ENCODE results near the gene ZCCHC14. TPM values are rescaled to one million over a fixed set of nuclear protein-coding genes. Genes with fewer than 3 reads are reported as not detected.
A peak's percentile ranks its signal among the peaks of the same experiment; 100 is the strongest.

The ZCCHC14 gene
- total and polyA plus RNA-seq, 2 experiments from 2014 or later, result 4.3 to 14.5 TPM

- H3K27ac ChIP-seq, result peak overlapping the region; percentile 89
- H2AFZ ChIP-seq, result peak overlapping the region; percentile 91
- no peaks in the 10 kb centered on the region for H3K9me2 ChIP-seq (replicated peaks; ENCODE audit: insufficient read depth)
- H4K20me1 ChIP-seq (ENCODE audit: insufficient read depth, poor library complexity, severe bottlenecking), result peaks cover 19% of the 10 kb centered on the region
- no peaks in the 10 kb centered on the region for H3K36me3 ChIP-seq (replicated peaks; ENCODE audit: insufficient read depth, low read depth)
- peak overlapping the region; percentile 76 for H3K4me2 ChIP-seq
- H3K79me2 ChIP-seq, result peaks cover 35% of the 10 kb centered on the region
- H3K27me3 ChIP-seq, result no peaks in the 10 kb centered on the region
- H3K4me3 ChIP-seq, result peak overlapping the region; percentile 40
- peak; percentile 86 for DNase-seq (ENCODE audit: low spot score)
- peaks cover 30% of the 10 kb centered on the region for H3K4me1 ChIP-seq (ENCODE audit: insufficient read depth)
- no peak for TF ChIP-seq EZH2 (IDR thresholded peaks at IDR 0.05; ENCODE audit: borderline replicate concordance)
- TF ChIP-seq EZH2phosphoT487 (IDR thresholded peaks at IDR 0.05; ENCODE audit: low read depth, severe bottlenecking, unreplicated experiment), result no peak
- no peak for TF ChIP-seq CTCF (IDR thresholded peaks at IDR 0.05; ENCODE audit: poor library complexity)
- no peaks in the 10 kb centered on the region for H3K9me3 ChIP-seq (ENCODE audit: low read depth)
- WGBS (ENCODE audit: low lambda C conversion rate, missing lambda C conversion rate), result 5% methylated on average over 60 of the region's 64 CpGs
Measured at GRCh38 chr16:87384162-87384874, 108.5 kb downstream of the ZCCHC14 start.

GRCh38 chr16:87383505-87384161, 109.2 kb downstream of the ZCCHC14 start, which contains the start of gene FBXO31:
TSS of gene FBXO31 (minus strand) at chr16:87383776. CDS start at chr16:87383744, 32 bp downstream.
- Histone ChIP-seq H2AFZ (peak within 1 kb of the TSS; percentile 91), H3K4me3 (peak within 1 kb of the TSS; percentile 81), H3K9me2 (replicated peaks; ENCODE audit: insufficient read depth) (no peaks in the 10 kb centered on the region), H3K9me3 (ENCODE audit: low read depth) (no peaks in the 10 kb centered on the region), H3K4me1 (ENCODE audit: insufficient read depth) (peaks cover 30% of the 10 kb centered on the region), H3K36me3 (replicated peaks; ENCODE audit: insufficient read depth, low read depth) (no peaks in the 10 kb centered on the region), H3K79me2 (peaks cover 41% of the 10 kb centered on the region), H3K27ac (peak within 1 kb of the TSS; percentile 89), H4K20me1 (ENCODE audit: insufficient read depth, poor library complexity, severe bottlenecking) (peaks cover 22% of the 10 kb centered on the region), H3K27me3 (no peaks in the 10 kb centered on the region), H3K4me2 (peak within 1 kb of the TSS; percentile 96)
- 1% methylated on average over 25 of the region's 92 CpGs for WGBS (ENCODE audit: low lambda C conversion rate, missing lambda C conversion rate)
- peak; percentile 94 for DNase-seq (ENCODE audit: low spot score)
- TF ChIP-seq EZH2phosphoT487 (IDR thresholded peaks at IDR 0.05; ENCODE audit: low read depth, severe bottlenecking, unreplicated experiment) (no peak), EZH2 (IDR thresholded peaks at IDR 0.05; ENCODE audit: borderline replicate concordance) (no peak), CTCF (IDR thresholded peaks at IDR 0.05; ENCODE audit: poor library complexity) (no peak)

GRCh38 chr16:87382023-87382785, 110.6 kb downstream of the ZCCHC14 start:
- no peaks in the 10 kb centered on the region for H3K9me3 ChIP-seq (ENCODE audit: low read depth)
- H3K27ac ChIP-seq, result peak overlapping the region; percentile 89
- H3K4me3 ChIP-seq, result peak overlapping the region; percentile 81
- peak; percentile 28 for DNase-seq (ENCODE audit: low spot score)
- H3K4me1 ChIP-seq (ENCODE audit: insufficient read depth), result peaks cover 21% of the 10 kb centered on the region
- H3K9me2 ChIP-seq (replicated peaks; ENCODE audit: insufficient read depth), result no peaks in the 10 kb centered on the region
- peak overlapping the region; percentile 96 for H3K4me2 ChIP-seq
- H4K20me1 ChIP-seq (ENCODE audit: insufficient read depth, poor library complexity, severe bottlenecking), result peaks cover 31% of the 10 kb centered on the region
- H2AFZ ChIP-seq, result peak overlapping the region; percentile 47
- H3K79me2 ChIP-seq, result peaks cover 56% of the 10 kb centered on the region
- WGBS (ENCODE audit: low lambda C conversion rate, missing lambda C conversion rate), result 19% methylated on average over 17 of the region's 17 CpGs
- no peaks in the 10 kb centered on the region for H3K36me3 ChIP-seq (replicated peaks; ENCODE audit: insufficient read depth, low read depth)
- no peaks in the 10 kb centered on the region for H3K27me3 ChIP-seq
- no peak for TF ChIP-seq EZH2 (IDR thresholded peaks at IDR 0.05; ENCODE audit: borderline replicate concordance)
- no peak for TF ChIP-seq EZH2phosphoT487 (IDR thresholded peaks at IDR 0.05; ENCODE audit: low read depth, severe bottlenecking, unreplicated experiment)
- TF ChIP-seq CTCF (IDR thresholded peaks at IDR 0.05; ENCODE audit: poor library complexity), result no peak

All from hepatocyte (in vitro differentiated cells).